Measurements from ENCODE around the gene MAN1C1. TPM values are rescaled to one million over a fixed set of nuclear protein-coding genes. Genes with fewer than 3 reads are reported as not detected.

MAN1C1 gene
- total RNA-seq, 1 donor from 2014 or later = 22.6 TPM

GRCh38 chr1:25833158-25833557, 216.6 kb downstream of the MAN1C1 start:
- H3K4me3 Mint-ChIP-seq = no peak overlapping the region
- H3K27me3 Mint-ChIP-seq (ENCODE audit: low read depth) = no peaks in the 10 kb centered on the region
- H3K9me3 Mint-ChIP-seq = no peaks in the 10 kb centered on the region
- H3K36me3 Mint-ChIP-seq (ENCODE audit: low read depth) = peaks cover 15% of the 10 kb centered on the region
- H3K27ac Mint-ChIP-seq (ENCODE audit: unreplicated experiment) = no peak overlapping the region
- no peak for DNase-seq (ENCODE audit: low read depth, low spot score)
- no peak for TF ChIP-seq CTCF (conservative IDR thresholded peaks at IDR 0.05)
- no peaks in the 10 kb centered on the region for H3K4me1 Mint-ChIP-seq

Other genes starting within 250 kb of the MAN1C1 start
- gene RHCE, start 196.0 kb upstream of the MAN1C1 start, total RNA-seq = 0.82 TPM in 1 of 2 replicates, not detected in the other
- gene MACO1, start 185.9 kb upstream of the MAN1C1 start, total RNA-seq = 25.4 and 27.4 TPM in 2 replicates
- gene LDLRAP1, start 73.2 kb upstream of the MAN1C1 start, total RNA-seq = 18.8 and 20.7 TPM in 2 replicates
- gene SELENON, start 183.4 kb downstream of the MAN1C1 start, total RNA-seq = 146 and 148 TPM in 2 replicates
- 61.1 and 68.6 TPM in 2 replicates for gene MTFR1L, start 203.2 kb downstream of the MAN1C1 start, total RNA-seq
- gene AUNIP, start 242.7 kb downstream of the MAN1C1 start, total RNA-seq = 13.6 and 15.2 TPM in 2 replicates

All from neural crest cell (in vitro differentiated cells).